NCI-H2196 treated with DMSO at 0.1 percent for 48 hours (cell line): ENCODE data around the gene MVD.
"Not testable (repeated sequence)": the region's sequence is repeated elsewhere in the genome, so short reads cannot be mapped to it uniquely, and the experiment has no call there.

Experiments
- DNase-seq: peaks from one replicate; lab custom pipeline; 2025; ENCODE audit not compliant: unreplicated experiment; lab: John Stamatoyannopoulos, UW

The MVD gene

DNA sequence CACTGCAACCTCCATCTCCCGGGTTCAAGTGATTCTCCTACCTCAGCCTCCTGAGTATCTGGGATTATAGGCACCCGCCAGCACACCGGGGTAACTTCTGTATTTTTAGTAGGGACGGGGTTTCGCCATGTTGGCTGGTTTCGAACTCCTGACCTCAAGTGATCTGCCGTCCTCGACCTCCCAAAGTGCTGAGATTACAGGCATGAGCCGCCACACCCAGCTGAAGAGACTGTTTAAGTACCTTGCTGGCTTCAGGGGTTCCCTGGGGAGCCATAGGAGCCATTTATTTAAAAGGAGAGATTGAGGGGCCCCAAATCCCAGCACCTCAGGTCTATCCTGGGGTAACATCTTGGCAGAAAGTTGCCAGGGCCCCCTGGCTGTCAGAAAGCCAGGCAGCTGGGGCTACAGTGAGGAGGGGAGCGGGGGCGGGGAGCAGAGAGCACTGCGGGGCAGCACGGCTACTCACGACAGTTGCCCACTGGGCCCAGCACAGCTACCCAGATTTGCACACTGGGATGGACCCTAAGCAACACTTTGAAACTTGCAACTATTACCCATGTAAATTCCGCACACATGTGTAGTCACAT, 21.8 kb upstream of the MVD start:
- DNase-seq, result no peak

DNA sequence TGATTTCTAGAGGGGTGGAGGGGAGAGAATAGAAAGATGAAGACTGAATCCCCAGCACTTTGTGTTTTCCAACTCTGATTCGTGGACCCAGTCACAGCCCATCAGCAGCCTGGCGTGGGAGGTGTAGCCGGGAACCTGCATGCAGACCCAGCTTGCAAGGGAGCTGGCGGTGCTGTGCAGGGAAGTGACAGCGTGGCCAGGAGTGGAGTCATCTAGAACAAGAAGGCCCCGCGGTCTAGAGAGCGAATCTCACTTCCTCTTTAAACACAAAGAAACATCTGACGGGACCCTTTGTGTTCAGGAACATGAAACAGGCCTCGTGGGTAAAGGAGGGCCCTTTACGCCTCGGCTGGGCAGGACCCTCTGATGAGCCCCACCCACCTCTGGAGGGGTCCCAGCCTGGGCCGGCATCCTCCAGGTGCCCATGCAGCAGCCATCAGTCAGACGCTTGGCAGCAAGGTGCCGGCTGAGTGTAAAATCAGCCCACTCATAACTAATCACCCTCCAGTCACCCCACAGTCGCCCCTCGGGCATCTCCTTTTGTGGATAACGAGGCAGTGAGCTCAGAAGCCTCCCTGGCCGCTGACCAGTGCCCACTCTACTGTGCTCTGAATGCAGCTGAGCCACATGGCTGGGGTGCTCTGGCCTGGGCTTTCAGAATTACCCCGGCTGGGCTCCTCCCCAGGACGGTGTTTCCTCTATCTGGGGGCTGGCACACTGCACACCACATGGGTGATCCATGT, 19.0 kb upstream of the MVD start:
- DNase-seq, result no peak

DNA sequence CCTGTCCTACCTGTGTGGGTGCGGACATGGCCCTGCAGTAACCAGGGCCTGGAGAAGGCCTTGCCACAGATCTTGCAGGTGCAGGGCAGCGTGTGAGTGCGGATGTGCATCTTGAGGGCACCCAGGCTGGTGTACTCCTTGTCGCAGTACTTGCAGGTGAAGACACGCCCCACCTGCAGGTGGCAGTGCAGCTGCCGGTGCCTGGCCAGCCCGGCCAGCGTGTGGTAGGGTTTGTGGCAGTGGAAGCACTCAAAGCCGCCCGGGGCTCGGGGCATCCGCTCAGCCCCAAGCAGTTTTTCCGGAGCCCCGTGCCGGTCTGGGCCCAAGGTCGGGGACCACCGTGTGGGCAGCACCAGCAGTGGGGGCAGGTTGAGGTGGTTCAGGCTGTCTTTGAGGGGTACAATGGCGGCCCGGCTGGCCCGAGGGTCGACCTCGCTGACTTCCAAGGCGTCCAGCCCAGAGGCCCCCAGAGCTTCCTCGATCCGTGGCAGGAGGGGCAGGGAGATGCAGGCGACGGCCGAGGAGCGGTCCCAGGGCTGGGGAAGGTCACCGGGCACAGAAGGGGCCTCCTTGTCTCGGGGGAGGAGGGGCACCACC, 18.3 kb upstream of the MVD start:
- DNase-seq, result no peak

DNA sequence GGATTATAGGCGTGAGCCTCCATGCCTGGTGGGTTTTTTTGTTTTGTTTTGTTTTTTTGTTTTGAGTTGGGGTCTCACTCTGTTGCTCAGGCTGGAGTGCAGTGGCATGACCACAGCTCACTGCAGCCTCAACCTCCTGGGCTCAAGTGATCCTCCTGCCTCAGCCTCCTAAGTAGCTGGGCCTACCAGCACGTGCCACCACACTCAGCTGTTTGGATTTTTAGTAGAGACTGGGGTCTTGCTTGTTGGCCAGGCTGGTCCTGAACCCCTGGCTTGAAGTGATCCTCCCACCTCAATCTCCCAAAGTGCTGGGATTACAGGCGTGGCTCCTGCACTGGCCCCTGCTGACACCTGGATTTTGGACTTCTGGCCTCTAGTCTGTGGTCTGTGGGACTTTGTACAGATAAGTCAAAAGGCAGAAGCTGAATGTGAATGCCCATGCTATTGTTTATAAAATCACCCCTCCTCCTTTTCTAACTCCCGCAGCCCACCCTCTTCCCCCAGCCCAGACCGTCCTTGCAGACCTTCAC, 17.7 kb upstream of the MVD start:
- DNase-seq, result no peak

DNA sequence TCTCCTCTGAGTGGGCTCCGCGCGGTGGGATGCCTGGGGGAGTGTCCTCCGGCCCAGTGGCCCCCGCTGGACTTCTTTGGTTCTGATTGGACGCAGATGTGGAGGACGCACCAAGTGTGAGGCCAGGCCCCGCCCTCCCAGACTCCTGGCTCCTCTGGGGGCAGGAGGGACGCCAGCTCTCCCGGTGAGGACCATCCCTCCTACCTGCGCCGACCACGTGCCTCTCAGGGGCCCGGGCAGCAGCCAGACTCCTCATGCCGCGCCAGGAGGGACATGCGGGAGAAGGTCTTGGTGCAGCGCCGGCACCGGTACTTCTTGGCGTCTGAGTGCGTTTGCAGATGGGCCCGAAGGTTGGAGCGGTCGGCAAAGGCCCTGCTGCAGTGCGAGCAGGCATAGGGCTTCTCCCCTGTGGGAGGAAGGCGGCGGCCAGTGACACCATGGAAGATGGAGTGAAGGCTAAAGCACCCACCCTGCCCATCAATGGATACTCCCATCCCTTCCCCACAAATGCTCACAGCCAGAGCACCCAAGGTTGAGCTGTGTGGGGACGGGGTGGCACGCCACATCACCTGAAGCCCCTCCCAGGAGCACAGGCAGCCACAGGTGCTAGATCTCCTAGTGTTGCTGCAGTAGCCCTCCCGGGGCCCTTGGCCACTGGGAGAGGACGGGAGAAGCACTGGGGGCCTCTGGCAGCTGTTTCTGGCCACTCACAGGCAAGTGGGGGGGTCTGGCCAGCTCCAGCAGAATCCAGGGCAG, 15.5 kb upstream of the MVD start:
- no peak for DNase-seq

DNA sequence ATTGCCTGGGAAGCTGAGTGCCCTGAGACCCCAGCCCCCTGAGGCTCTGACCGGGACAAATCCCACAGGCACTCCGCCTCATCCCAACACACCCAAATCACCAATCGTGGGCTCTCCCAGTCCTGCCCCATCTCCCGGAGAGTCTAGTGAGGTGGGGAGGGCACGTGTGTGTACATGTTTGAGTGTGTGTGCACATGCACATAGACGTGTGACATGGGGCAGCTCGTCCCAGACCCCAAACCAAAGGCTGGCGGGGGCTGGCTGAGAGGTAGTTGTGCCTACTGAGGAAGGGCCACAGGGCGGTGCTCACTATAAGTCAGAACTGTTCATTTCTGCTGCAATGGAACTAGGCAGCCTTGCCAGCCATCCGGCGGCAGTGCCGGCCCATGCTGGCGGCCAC, 14.8 kb upstream of the MVD start:
- no peak for DNase-seq

DNA sequence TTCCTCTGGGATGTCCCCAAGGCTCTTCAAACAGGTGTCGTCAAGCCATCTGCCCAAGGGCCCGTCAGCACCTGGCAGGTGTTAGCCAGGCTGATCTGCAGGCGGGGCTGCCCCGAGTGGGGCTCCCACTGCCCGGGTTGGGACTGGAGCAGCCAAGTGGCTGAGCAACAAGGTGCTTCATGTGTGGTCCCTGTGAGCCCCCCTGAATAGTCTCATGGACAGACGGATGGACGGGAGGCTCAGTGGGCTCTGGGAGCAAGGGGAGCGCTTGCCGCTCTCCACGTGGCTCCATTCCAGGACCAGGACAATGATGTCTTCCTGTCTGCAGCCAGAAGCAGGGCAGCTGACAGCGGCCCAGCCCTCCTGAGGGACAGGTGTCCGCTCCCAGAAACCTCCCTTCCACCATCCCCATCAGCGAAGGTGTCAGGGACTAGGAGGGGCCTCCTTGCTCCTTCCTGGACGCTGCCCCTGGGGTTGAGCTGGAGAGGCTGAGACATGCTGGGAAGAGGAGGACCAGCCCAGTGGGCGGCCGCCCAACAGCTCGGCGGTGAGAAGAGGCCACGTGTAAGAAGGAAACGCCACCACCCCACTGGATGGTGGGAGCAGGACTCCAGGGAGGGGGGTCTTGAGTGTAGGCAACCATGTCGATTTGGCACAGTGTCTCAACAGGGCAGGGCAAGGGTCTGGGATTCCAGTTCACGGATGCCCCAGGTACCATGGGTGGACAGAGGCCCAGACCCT, 13.8 kb upstream of the MVD start:
- no peak for DNase-seq

DNA sequence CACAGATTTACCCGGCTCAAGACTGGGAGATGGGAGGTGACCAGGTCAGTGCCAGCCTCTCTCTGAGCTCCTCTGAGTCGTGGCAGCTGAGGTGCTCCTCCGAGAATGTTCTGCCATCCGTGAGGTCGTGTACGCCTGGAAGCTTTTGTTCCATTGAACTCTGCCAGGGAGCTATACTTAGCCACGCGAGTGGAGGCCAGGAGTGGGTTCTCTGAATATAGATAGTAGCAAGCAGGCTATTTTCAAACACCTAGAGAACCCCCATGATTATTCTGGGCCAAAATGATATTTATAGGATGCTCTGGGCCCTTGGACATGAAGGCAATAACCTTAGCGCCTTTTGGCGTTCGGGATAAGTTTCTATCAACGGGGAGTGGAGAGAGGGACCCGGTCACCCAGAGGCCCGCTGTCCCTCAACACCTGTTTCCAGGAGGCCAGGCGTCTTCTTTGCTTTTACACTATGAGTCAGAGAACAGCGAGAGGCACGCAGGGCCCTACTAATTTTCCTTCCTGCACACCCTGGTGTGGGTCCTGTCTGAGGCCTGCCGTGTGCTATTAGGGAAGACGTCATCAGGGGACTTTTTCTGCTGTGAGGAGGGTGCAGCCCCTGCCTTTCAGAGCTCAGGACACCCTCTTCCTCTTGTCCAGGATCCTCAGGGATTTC, 11.0 kb upstream of the MVD start:
- no peak for DNase-seq

DNA sequence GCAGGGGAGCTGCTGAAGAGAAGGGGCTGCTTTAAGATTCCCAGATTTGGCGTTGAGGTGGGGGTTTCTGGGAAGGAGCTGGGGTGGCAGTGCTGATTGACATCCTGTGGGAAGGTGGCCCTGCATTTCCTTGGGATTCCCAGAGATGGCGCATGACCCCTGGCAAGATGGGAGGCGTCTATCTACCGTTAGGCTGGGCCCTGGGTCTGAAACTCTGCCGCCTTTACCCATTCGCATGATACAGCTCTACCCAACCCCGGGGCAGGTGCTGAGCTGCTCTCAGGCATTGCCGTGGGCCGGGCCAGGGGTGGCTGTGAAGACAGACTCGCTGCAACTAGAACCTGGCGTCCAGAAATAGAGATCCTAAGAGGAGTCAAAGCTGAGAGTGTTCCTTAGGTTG, 9.9 kb upstream of the MVD start:
- DNase-seq, result no peak

DNA sequence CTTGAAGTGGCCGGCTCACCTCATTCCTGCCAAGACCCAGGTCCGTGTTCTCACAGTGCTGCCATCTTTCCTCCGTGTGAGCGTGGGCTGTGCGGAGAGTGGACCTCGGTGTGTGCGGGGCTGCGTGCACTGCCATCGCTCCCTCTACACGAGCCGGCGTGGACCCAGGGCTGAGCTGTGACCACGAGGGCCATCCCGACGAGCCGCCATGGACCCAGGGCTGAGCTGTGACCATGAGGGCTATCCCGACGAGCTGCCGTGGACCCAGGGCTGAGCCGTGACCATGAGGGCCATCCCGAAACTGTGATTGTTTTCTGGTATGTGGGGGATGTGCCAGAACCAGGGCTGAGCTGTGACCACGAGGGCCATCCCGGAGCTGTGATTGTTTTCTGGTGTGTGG, 8.9 kb upstream of the MVD start:
- DNase-seq, result no peak

DNA sequence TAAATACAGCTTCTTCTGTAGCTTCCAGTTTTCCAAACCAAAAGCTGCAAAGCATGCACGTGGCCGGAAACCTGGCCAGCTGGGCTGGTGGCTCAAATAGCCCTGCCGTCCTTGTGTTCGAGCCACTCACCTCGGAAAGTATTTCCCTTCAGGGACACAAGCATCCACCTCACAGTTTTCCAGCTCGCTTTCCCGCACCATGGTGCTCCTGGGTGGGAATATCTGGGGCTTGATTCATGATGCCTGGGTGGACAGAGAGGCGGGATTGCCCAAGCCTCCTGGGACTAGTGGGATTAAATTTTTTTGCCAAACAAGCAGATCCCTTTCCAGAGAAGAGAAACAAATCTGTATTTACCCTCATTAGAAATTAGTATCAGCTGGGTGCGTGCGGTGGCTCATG, 7.1 kb upstream of the MVD start:
- DNase-seq, result no peak

DNA sequence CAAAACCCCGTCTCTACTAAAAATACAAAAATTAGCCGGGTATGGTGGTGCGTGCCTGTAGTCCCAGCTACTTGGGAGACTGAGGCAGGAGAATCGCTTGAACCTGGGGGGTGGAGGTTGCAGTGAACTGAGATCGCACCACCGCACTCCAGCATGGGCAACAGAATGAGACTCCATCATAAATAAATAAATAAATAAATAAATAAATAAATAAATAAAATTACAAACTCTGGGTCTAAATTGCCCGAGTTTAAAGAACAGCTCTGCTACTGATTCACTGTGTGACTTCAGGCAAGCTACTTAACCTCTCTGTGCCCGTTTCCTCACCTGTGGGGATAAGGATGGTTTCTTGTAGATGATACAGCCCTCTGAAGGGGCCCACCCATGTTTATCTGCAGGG, 6.6 kb upstream of the MVD start:
- DNase-seq, result not testable (repeated sequence)

DNA sequence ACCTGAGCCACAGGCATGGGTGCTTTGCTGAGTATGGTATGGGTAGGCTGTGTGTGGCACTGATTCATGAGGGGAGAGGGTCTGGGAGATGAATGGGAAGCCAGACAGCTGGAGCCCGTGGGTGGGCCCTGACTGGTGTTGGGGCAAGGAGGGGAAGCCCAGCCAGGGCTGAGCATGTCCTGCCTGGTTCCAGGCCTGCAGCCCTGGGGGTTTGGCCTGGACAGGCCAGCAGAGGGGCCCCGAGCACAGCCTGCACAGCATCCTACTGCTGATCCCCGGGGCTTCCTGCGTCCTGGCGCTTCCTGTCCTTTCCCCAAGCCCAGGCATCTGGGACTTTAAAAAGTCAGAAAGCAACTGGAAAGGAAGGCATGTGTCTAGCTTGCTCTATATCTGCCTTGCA, 4.6 kb upstream of the MVD start:
- no peak for DNase-seq

DNA sequence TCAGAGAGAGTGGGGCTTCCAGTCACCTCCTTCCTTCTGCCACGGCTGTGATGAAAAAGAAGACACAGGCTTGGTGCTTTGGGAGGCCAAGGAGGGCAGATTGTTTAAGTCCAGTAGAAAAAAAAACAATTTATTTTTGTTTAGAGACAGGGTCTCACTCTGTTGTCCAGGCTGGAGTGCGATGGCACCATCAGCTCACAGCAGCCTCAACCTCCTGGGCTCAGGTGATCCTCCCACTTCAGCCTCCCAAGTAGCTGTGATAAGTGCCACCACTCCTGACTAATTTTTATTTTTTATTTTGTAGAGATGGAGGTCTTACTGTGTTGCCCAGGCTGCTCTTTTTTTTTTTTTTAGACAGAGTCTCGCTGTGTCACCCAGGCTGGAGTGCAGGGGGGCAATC, 2.7 kb upstream of the MVD start:
- no peak for DNase-seq

DNA sequence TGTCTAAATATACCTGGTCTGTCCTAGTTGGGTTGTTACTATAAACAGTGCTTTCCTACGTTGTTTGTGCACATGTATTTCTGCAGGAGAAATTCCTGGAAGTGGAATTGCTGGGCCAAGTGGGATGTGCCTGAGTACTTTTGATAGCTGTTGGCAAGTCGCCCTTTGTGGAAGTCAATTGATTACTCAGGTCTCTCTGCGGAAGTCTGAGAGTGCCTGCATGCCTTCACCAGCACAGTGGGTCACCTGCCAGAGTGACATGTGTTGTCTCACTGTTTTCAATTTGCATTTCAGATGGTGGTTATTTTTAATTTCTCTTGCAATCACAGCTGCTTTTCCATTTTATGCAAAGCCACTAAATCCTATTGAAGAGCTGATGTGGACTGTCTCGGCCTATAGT, 2.3 kb upstream of the MVD start:
- DNase-seq, result no peak

DNA sequence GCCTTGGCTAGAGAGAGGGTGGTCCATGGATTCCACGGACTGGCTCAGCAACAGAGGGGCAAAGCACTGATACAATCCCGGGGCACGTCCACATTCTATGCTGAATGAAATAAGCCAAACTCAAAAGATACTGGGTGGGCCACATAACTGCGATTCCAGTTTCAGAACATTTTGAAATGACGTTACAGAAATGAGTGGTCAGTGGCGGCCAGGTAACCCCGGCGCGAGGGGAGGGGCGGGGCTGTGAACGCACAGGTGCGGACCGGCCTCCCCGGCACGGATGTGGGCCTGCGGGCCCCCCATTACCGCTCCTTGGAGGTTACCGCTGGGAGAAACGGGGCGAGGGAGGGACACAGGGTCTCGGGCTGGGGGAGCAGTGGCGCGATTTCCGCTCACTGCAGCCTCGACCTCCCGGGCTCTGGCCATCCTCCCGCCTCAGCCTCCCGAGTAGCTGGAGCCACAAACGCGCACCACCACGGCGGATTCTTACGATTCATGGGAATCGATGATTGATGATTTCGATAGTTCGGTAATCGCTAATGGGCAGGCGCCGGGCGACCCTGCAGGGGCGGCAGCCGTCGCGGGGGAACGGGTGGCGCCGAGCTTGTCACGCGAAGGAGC, 559 bp downstream of the MVD start:
- no peak for DNase-seq

DNA sequence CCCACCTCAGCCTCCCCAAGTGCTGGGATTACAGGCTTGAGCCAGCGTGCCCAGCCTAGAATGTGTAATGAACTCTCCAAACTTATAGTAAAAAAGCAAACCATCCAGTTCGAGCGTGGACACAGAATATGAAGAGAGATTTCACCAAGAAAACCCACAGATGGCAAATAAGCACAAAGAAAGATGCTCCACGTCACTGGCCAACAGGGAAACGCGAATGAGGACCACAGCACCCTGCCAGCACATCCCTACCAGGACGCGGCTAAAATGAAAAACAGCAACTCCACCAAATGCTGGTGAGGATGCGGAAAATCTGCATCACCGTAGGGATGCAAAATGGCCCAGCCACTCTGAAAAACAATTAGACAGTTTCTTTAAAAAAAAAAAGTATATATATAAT, 1.4 kb downstream of the MVD start:
- no peak for DNase-seq

DNA sequence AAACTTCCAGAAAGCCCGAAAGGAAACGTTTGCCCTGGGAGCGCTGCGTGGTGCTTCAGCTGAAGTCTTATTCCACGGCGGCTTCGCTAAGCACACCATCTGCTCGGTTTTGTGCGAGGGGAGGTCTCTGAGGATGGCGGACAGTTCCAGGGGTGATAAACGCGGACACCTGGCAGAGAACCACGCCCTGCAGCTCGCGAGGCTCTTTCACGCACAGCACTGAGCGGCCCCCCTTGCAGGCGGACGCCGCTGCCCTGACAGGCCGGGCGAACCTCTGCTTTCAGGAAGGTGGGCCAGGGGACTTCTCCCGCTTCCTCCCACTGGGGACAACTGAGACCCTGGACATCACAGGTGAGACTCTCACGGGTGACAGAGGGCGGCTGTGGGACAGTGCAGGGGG, 3.7 kb downstream of the MVD start:
- DNase-seq, result no peak

DNA sequence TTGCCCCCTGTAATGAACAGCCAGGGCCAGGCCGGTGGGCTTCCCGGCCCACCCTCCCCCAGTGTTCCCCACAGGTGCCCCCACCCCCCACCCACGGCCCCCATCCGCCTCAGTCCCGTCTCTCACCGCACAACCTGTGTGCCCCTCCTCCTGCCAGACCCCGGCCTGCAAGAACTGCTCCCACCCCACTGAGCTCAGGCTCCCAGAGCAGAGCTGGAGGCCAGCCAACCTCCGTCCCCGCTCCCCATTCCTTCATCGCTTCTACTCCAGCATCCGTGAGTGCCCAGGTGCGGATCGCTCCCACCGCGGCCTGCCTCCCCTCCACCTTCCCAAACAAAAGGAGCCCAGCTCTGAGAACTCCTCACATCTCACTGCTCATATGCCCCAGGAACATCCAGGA, 4.2 kb downstream of the MVD start:
- DNase-seq, result no peak

DNA sequence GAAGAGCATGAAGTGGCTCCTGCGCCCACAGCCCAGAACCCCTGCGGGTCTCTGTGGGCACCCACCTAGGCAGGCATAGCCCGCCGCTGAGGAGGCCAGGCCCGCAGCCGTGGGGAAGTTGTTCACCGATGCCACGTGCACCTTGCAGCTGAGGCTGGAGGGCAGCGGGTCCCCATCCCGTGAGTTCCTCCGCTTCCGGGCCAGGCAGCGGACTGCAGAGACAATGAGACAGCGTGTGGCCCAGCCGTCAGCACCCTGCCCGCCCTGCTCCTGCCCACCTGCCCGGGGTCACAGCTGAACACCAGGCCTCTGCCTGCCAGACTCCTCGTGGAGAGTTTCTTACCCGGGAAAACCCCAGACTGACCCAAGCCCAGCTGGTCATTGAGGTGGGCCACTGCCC, 5.5 kb downstream of the MVD start:
- no peak for DNase-seq
